PC-3 (cell line): ENCODE data around the gene C9orf43. TPM values are rescaled to one million over a fixed set of nuclear protein-coding genes. Genes with fewer than 3 reads are reported as not detected.

Experiments used
- ATAC-seq: fragments of 200-7000 bp; cut with Tn5 transposase; 2 replicates; pipeline ENCODE4 v1.9.1; 2020; ENCODE audit warnings: mild to moderate bottlenecking, moderate library complexity
- BruUV-seq: library from RNA; stranded (reverse); fragments of 400-500 nt; replicated peaks from 2 replicates; lab custom pipeline; 2021; lab: Mats Ljungman, UMichigan
- CTCF ChIA-PET: fragments of 300-600 bp; sonication (Branson Sonifier 250); formaldehyde crosslinking; loops from one replicate; lab custom pipeline; 2022; ENCODE audit warnings: antibody characterized with exemption; lab: Charles Lee
- POLR2A ChIA-PET: fragments of 300-600 bp; sonication (Branson Sonifier 250); formaldehyde crosslinking; loops from one replicate; lab custom pipeline; 2022; ENCODE audit warnings: antibody characterized with exemption; ENCODE audit not compliant: unreplicated experiment; lab: Charles Lee
- DNase-seq: peaks from one replicate; pipeline ENCODE4 v3.0.0-alpha.2; 2015
- H2AFZ ChIP-seq: fragments of 300-600 bp; sonication (generic); 2 replicates; pipeline ENCODE4 v1.6.0; 2016; ENCODE audit warnings: antibody characterized with exemption, low read length
- H3F3A ChIP-seq: fragments of 300-600 bp; sonication (generic); one replicate; pipeline ENCODE4 v1.6.0; 2017; ENCODE audit warnings: antibody characterized with exemption, low read length, control low read depth, mild to moderate bottlenecking; ENCODE audit not compliant: unreplicated experiment
- H3K27ac ChIP-seq: fragments of 300-600 bp; sonication (generic); 2 replicates; pipeline ENCODE4 v1.5.1; 2016; ENCODE audit warnings: mild to moderate bottlenecking, low read length
- H3K27me3 ChIP-seq: fragments of 300-600 bp; sonication (generic); 2 replicates; pipeline ENCODE4 v1.6.1; 2016; ENCODE audit warnings: low read length, mixed read lengths
- H3K36me3 ChIP-seq: fragments of 300-600 bp; sonication (generic); 2 replicates; pipeline ENCODE4 v1.6.1; 2016; ENCODE audit warnings: low read depth, mixed run types, low read length, mixed read lengths
- H3K4me1 ChIP-seq: fragments of 300-600 bp; sonication (generic); 2 replicates; pipeline ENCODE4 v1.5.1; 2016; ENCODE audit warnings: low read length; ENCODE audit not compliant: insufficient read depth
- H3K4me2 ChIP-seq: fragments of 300-600 bp; sonication (generic); 2 replicates; pipeline ENCODE4 v1.6.0; 2016; ENCODE audit warnings: low read length
- H3K4me3 ChIP-seq: fragments of 300-600 bp; sonication (generic); 2 replicates; pipeline ENCODE4 v1.5.1; 2016; ENCODE audit warnings: mild to moderate bottlenecking, low read length, mixed read lengths
- H3K79me2 ChIP-seq: fragments of 300-600 bp; sonication (generic); 2 replicates; pipeline ENCODE4 v1.6.1; 2017; ENCODE audit warnings: low read length, mixed read lengths
- H3K9ac ChIP-seq: fragments of 300-600 bp; sonication (generic); 2 replicates; pipeline ENCODE4 v1.6.0; 2016; ENCODE audit warnings: mild to moderate bottlenecking, low read length
- H3K9me2 ChIP-seq: fragments of 300-600 bp; sonication (generic); replicated peaks from 2 replicates; pipeline ENCODE4 v1.6.1; 2016; ENCODE audit warnings: mixed run types, low read length, mixed read lengths
- H3K9me3 ChIP-seq: fragments of 300-600 bp; sonication (generic); 2 replicates; pipeline ENCODE4 v1.6.1; 2016; ENCODE audit warnings: low read length, mixed read lengths
- H4K20me1 ChIP-seq: fragments of 300-600 bp; sonication (generic); 2 replicates; pipeline ENCODE4 v1.6.1; 2016; ENCODE audit warnings: low read length, mixed read lengths
- EZH2 ChIP-seq: fragments of 300-600 bp; sonication (generic); IDR thresholded peaks from one replicate; pipeline ENCODE4 v1.6.1; 2017; ENCODE audit warnings: antibody characterized with exemption, mild to moderate bottlenecking, low read length; ENCODE audit not compliant: unreplicated experiment
- EZH2phosphoT487 ChIP-seq: fragments of 300-600 bp; sonication (generic); IDR thresholded peaks from 2 replicates; pipeline ENCODE4 v1.6.1; 2018; ENCODE audit warnings: mild to moderate bottlenecking, antibody characterized with exemption, low read length, borderline replicate concordance
- intact Hi-C: fragments of 100-400 bp; cut with micrococcal nuclease; formaldehyde crosslinking; loops from 2 replicates; pipeline ENCODE4 v1.9.0; 2023
- total RNA-seq: library from RNA; depleted of rRNA; stranded (reverse); fragments of >200 nt; gene quantifications from 2 replicates; pipeline ENCODE4 v1.2.3, GENCODE V29; 2014
- TF ChIP-seq, protein P1 (sequence below): fragments of 300-600 bp; sonication (generic); conservative IDR thresholded peaks from 2 replicates; pipeline ENCODE4 v1.5.1; 2017; ENCODE audit warnings: antibody characterized with exemption, low read depth, mild to moderate bottlenecking, low read length

Gene C9orf43
- total RNA-seq, 1 experiment from 2014 or later: 0.29 TPM

DNA sequence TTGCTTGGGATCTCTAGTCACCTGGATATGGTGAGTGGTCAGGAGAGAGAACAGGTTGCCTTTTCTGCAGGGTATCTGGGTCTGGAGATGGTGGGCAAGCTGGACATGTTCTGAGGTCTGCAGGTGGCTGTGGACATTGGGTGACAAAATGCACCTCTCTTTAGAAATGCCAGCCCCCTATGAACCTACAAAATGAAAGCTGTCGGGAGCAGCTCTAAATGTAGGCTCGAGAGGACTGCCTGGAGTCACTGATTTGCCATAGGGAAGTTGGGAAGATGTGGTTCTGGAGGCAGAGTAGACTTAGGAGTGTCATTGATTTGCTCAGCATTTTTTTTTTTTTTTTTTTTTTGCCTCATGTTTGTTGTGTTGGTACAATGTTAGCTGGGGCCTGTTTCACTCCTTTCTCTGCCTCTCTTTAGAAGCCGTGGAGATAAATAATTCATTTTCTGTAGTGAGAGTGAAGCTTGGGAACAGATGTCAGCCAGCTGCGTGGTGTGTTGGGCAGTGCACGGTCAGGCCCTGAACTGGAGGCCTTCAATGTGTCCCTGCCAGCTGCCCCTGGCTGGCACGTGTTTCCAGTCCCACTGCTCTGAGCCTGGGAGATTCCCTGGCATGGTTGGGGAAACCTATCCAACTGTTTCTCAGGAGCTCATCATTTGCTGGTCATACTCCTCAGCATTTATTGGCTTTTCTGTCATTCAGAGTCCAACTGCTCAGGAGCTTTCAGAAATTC is 58.3 kb downstream of the C9orf43 start:
- H3K4me1 ChIP-seq: peaks cover 23% of the 10 kb centered on the region
- no peak for DNase-seq
- H4K20me1 ChIP-seq: 0 out of 2 replicates have a peak, but pooled peaks cover 5% of the 10 kb centered on the region
- intact Hi-C loops: no loop called here
- TF ChIP-seq EZH2phosphoT487 (no peak), EZH2 (no peak)
- TF ChIP-seq, protein P1, sequence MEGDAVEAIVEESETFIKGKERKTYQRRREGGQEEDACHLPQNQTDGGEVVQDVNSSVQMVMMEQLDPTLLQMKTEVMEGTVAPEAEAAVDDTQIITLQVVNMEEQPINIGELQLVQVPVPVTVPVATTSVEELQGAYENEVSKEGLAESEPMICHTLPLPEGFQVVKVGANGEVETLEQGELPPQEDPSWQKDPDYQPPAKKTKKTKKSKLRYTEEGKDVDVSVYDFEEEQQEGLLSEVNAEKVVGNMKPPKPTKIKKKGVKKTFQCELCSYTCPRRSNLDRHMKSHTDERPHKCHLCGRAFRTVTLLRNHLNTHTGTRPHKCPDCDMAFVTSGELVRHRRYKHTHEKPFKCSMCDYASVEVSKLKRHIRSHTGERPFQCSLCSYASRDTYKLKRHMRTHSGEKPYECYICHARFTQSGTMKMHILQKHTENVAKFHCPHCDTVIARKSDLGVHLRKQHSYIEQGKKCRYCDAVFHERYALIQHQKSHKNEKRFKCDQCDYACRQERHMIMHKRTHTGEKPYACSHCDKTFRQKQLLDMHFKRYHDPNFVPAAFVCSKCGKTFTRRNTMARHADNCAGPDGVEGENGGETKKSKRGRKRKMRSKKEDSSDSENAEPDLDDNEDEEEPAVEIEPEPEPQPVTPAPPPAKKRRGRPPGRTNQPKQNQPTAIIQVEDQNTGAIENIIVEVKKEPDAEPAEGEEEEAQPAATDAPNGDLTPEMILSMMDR: no peak
- H3K9me3 ChIP-seq: no peaks in the 10 kb centered on the region
- no peak for ATAC-seq
- no peak overlapping the region for H3K4me2 ChIP-seq
- no peaks in the 10 kb centered on the region for H3K9me2 ChIP-seq
- ChIA-PET CTCF (no interaction called here), POLR2A (no interaction called here)
- H3K9ac ChIP-seq: no peak overlapping the region
- 0 out of 2 replicates have a peak, but pooled peaks cover 6% of the 10 kb centered on the region for H3K36me3 ChIP-seq
- no peaks in the 10 kb centered on the region for H3K27me3 ChIP-seq
- H3K79me2 ChIP-seq: peaks cover 97% of the 10 kb centered on the region
- H3K27ac ChIP-seq: no peak overlapping the region
- no peak overlapping the region for H2AFZ ChIP-seq
- H3K4me3 ChIP-seq: no peak overlapping the region
- BruUV-seq: no TSS peak
- H3F3A ChIP-seq: no peaks in the 10 kb centered on the region

DNA sequence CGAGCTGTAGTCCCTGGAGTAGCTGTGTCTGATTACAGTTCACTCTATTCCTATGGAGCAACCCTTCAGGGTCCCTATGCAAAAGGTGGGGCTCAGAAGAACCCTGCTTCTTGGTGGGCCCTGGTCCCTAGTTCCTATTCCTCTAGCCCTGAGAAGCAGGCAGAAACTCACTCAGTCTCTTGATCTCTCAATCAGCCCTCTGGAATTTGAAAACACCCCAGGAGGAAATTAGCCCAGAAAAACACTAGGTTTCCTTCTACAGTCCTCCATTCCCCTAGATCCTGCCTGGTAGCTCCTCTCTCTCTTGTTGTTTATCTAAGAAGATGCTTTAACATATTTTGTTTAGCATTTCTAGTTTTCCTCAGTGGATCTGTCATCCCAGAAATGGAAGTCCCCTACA is 60.6 kb downstream of the C9orf43 start:
- Histone ChIP-seq H4K20me1 (no peaks in the 10 kb centered on the region), H2AFZ (no peak overlapping the region), H3K27me3 (no peaks in the 10 kb centered on the region), H3F3A (no peaks in the 10 kb centered on the region), H3K9ac (no peak overlapping the region), H3K9me2 (no peaks in the 10 kb centered on the region), H3K4me3 (no peak overlapping the region), H3K27ac (no peak overlapping the region), H3K79me2 (peaks cover 87% of the 10 kb centered on the region), H3K36me3 (0 out of 2 replicates have a peak, but pooled peaks cover 6% of the 10 kb centered on the region), H3K4me1 (0 out of 2 replicates have a peak, but pooled peaks cover under 1% of the 10 kb centered on the region), H3K4me2 (no peak overlapping the region), H3K9me3 (no peaks in the 10 kb centered on the region)
- intact Hi-C loops: no loop called here
- TF ChIP-seq, protein P1: no peak
- no peak for TF ChIP-seq EZH2phosphoT487
- no peak for TF ChIP-seq EZH2
- ChIA-PET POLR2A (interaction anchor here (0.6 kb wide), 1 partner anchor 13 kb away, joined by 3 read pairs; no protein-coding TSS in a partner anchor), CTCF (no interaction called here)
- no TSS peak for BruUV-seq
- ATAC-seq (no peak), DNase-seq (no peak)

DNA sequence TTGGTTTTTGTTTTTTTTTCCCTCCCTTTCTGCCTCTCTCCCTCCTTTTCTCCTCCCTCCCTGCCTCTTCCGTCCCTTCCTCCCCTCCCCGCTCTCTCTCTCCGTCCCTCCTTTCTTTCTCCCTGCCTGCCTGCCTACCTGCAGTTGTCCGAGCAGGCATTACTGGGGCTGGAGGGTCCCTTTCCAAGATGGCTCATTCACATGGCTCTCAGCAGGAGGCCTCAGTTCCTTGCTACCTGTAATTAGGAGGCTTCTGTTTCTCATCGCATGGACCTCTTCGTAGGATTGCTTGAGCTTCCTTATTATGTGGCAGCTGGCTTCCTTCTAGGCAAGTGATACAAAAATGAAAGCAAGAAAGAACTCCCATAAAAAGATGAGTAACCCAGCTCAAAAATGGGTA is 61.0 kb downstream of the C9orf43 start:
- intact Hi-C loops: no loop called here
- POLR2A ChIA-PET: interaction anchor here (0.6 kb wide), 1 partner anchor 13 kb away, joined by 3 read pairs; no protein-coding TSS in a partner anchor
- CTCF ChIA-PET: no interaction called here
- no peaks in the 10 kb centered on the region for H3K27me3 ChIP-seq
- H3K27ac ChIP-seq: no peak overlapping the region
- H3K79me2 ChIP-seq: peaks cover 83% of the 10 kb centered on the region
- 0 out of 2 replicates have a peak, but pooled peaks cover 6% of the 10 kb centered on the region for H3K36me3 ChIP-seq
- no peak overlapping the region for H2AFZ ChIP-seq
- no peaks in the 10 kb centered on the region for H3F3A ChIP-seq
- H3K4me3 ChIP-seq: no peak overlapping the region
- no peaks in the 10 kb centered on the region for H3K9me2 ChIP-seq
- no peak overlapping the region for H3K4me2 ChIP-seq
- ATAC-seq (no peak), DNase-seq (no peak)
- no TSS peak for BruUV-seq
- H3K4me1 ChIP-seq: no peaks in the 10 kb centered on the region
- TF ChIP-seq EZH2phosphoT487 (no peak), EZH2 (no peak)
- TF ChIP-seq, protein P1: no peak
- H3K9ac ChIP-seq: no peak overlapping the region
- no peaks in the 10 kb centered on the region for H4K20me1 ChIP-seq
- no peaks in the 10 kb centered on the region for H3K9me3 ChIP-seq
